Measurements from ENCODE around the gene SLC10A1.
A peak's percentile ranks its signal among the peaks of the same experiment; 100 is the strongest.
"Not testable (repeated sequence)": the region's sequence is repeated elsewhere in the genome, so short reads cannot be mapped to it uniquely, and the experiment has no call there.

The SLC10A1 gene

DNA sequence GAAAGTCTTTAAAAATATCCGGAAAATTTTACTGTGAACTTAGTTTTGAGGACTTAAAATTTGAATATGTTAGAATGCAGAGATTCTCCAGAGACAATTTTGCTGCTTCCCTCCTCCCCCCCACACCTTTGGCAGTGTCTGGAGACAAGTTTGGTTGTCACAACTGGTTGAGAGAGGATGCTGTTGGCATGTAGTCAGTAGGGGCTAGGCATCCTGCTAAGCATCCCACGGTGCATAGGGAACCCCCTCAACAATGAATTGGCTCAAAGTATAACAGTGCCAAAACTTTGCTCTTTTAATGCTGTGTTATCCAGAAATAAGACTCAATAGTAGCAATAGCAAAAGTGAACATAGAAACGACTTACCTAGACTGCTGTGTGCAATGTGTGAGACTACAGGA is 26.5 kb downstream of the SLC10A1 start:
- no peak for DNase-seq (ENCODE audit: low read depth, low spot score)

GRCh38 chr14:69769623-69770022 is 27.4 kb downstream of the SLC10A1 start:
- no peak for DNase-seq (ENCODE audit: low read depth, low spot score)

DNA sequence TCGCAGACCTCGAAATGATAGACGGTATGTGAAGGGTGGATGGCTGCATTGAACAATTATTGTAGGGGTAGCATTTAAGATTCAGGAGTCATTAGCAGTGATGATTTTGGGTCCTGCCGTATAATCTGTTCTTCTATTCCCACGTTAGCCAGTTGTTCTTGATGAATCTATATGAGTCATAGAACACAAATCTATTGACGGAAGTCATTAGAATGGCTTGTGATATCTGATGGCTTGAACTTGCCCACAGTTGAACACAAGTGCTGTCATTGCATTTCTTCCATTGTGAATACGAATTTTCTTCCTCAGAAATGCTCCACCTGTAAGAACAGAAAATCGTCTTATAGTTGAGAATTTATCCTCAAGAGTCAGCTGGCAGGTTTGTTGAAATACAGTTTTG is 28.2 kb downstream of the SLC10A1 start:
- DNase-seq (ENCODE audit: low read depth, low spot score) = no peak

- peak; percentile 80 for DNase-seq (ENCODE audit: low read depth, low spot score)
Observed at GRCh38 chr14:69767369-69767999, 29.6 kb downstream of the SLC10A1 start.

DNA sequence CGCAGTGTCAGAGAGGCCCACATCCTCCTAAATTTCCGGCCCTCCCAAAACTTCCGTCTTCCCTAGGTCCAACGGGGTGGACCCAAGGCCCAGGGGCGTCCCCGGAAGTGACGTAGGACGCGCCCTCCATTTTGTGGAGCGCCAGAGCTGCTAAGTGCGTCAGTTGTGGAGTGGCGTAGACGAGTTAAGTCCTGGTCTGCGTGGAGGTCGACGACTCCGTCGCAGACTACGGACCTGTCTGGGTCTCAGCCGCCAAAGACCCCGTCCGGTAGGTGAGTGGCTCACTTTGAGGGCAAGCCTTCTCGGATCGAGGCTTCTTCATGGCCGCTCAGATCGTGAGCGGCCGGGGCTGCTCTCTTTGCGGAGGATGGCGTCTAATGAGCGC is 30.1 kb downstream of the SLC10A1 start, which contains the start of gene SRSF5:
Gene SRSF5, plus strand, starts transcription at position 159 of the 385 bp plus-strand sequence. CDS start 1,015 bp downstream, outside the sequence.
- peak; percentile 91 for DNase-seq (ENCODE audit: low read depth, low spot score)

DNA sequence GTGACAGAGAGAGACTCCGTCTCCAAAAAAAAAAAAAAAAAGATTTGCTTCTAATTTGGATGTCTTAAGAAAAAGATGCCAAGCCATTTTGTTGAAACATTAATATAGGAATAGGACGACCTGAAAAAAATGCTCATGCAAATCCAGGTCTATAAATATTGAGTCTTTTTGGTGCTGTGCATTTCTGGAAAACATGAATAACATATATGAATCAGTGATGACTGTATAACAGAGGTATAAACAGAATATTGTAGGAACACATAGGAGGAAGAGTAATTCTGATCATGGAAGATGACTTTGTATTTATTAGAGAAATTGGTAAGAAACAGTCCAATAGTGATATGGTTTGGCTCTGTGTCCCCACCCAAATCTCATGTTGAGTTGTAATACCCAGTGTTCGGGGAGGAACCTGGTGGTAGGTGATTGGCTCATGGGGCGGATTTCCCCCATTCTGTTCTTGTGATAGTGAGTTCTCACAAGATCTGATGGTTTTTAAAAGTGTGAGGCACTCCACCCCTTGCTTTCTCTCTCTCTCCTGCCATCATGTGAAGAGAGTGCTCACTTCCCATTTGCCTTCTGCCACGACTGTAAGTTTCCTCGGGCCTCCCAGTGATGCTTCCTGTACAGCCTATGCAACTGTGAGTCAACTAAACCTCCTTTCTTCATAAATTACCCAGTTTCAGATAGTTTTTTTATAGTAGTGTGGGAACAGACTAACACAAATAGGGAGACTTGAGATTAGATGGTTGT is 33.1 kb downstream of the SLC10A1 start:
- no peak for DNase-seq (ENCODE audit: low read depth, low spot score)

DNA sequence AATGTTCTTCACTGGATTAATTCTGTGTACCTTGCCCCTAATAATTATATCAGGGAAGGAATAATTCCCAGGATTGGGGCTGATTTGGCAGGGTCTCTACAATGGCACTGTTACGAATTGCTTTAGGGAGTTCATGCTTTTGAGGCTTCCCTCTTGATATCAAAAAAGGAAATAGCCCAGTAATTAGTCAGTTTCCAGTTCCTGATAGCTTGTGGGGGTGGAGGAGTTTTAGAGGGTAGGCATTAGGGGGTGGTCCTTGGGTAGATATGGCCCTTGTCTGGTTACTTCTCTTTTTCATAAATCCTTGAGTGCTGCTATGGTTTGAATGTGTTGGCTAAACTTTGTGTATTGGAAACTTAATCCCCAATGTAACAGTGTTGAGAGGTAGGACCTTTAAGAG is 36.2 kb downstream of the SLC10A1 start:
- no peak for DNase-seq (ENCODE audit: low read depth, low spot score)

DNA sequence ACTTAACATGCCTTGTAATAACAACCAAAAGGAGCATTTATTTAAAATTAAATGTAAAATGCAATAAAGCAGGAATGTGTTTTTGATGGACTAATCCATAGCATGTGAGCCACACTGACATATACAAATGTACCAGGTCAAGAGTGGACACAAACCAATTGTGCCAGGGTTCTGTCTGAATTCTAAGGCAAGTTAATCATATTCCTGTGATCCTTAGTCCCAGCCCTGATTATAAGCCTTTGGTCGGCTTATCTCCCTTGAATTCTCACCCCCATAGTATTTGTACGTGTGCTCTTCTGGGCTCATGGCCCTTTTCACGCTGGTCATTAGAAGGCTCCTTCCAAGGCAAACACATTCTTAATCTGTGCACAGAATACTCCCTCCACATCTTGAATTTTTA is 40.7 kb downstream of the SLC10A1 start:
- DNase-seq (ENCODE audit: low read depth, low spot score) = no peak

DNA sequence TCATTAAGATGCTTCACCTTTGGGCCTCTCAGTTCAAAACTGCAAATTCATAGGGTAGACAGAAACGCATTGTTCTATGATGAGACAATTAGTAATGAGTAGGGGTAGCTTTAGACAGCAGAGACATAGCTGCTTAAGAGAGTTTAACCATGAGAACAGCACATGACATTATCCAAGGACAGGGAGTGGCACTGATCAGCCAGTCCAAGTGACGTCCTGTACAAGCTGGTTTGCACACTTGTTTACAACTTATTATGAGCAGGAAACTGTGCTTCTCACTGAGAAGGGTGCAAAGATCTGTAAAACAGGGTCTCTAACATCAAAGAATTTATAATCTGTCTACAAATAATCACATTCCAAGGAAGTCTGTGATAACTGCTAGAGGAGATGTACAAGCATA is 41.3 kb downstream of the SLC10A1 start:
- DNase-seq (ENCODE audit: low read depth, low spot score) = no peak

GRCh38 chr14:69755296-69755695 is 41.7 kb downstream of the SLC10A1 start:
- DNase-seq (ENCODE audit: low read depth, low spot score) = no peak

DNA sequence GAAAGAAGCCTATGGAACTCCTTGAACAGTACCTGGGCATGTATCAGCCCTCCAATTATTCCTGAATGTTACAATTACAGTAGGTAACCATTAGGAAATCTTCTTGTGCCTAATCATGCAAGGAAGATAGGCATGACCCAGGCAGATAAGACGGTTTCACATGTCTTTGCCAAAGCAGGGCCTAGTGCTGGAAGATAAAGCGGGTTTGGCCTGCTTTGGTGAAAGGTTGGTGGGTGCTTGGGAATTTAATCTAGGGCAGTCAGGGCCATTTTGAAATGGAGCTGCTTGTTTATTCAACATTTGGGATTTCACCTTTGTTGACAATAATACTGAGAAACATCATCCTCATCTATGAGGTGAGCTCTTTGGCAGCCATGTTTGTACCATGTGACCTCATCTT is 42.6 kb downstream of the SLC10A1 start:
- no peak for DNase-seq (ENCODE audit: low read depth, low spot score)

DNA sequence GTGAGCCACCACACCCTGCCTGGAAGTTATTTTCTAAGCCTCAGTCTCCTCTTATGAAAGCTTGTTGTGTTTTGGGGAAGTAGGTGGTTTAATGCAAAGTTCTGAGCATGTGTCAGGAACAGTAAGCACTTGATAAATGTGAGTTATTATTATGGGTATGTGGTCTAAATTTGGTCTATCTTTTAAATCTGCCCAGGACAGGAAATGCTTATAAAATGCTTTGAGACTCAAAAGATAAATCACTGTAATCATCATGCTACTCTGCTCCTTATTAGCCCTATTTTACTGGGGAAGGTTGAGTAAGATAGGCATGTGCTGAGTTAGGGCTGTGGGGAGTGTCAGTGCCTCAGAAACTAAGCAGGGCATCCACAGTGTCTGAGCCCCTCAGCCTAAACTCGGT is 43.2 kb downstream of the SLC10A1 start:
- no peak for DNase-seq (ENCODE audit: low read depth, low spot score)

- no peak for DNase-seq (ENCODE audit: low read depth, low spot score)
Observed at GRCh38 chr14:69752773-69753172, 44.3 kb downstream of the SLC10A1 start.

DNA sequence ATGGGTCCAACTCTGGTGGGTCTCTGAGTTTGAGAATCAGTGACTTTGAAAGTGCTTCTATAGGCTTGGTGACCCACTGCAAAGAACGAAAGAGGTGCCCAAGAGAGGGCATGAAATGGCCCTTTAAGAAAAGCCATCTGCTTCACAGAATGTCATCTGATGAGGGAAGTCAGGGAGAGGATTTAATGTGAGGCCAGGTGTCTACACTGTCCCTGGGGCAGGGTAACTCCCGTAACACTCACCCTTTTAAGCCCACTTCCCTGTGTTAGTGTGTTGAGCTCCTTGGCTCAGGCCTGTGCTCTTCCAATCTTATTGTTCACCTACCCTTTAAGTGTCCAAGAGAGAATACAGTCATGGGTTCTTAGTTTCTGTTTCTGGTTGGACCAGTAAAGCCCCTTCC is 46.5 kb downstream of the SLC10A1 start:
- DNase-seq (ENCODE audit: low read depth, low spot score) = no peak

GRCh38 chr14:69749956-69750355 is 47.1 kb downstream of the SLC10A1 start:
- no peak for DNase-seq (ENCODE audit: low read depth, low spot score)

DNA sequence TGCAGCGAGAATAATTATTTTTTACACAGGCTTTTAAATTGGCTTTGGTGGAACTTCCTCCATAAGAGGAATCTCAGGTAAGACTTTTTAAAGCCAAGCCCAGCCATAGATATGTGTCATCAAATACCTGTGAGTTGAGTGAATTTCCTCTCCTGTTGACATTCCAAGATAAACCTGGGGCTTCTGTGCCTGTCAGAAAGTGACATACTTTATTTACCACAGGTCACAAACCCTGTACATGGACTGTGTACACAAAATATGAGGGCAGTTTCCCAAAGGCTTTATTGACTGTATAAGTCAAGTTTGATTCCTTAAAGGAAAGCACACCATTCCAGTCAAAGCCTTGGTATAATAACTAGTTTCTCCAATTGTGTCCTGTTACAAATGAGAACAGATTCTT is 56.0 kb downstream of the SLC10A1 start:
- no peak for DNase-seq (ENCODE audit: low read depth, low spot score)

DNA sequence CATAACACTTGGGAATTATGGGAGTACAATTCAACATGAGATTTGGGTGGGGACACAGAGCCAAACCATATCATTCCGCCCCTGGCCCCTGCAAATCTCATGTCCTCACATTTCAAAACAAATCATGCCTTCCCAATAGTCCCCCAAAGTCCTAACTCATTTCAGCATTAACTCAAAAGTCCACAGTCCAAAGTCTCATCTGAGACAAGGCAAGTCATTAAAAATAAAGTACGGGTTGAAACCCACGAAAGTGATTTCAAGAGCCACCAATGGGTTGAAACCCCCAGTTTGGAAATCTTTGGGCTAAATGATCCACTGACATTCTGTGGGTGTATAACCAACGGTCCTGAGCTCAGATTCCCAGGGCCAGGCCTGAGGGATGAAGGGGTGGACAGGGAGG is 60.6 kb downstream of the SLC10A1 start:
- DNase-seq (ENCODE audit: low read depth, low spot score) = not testable (repeated sequence)

DNA sequence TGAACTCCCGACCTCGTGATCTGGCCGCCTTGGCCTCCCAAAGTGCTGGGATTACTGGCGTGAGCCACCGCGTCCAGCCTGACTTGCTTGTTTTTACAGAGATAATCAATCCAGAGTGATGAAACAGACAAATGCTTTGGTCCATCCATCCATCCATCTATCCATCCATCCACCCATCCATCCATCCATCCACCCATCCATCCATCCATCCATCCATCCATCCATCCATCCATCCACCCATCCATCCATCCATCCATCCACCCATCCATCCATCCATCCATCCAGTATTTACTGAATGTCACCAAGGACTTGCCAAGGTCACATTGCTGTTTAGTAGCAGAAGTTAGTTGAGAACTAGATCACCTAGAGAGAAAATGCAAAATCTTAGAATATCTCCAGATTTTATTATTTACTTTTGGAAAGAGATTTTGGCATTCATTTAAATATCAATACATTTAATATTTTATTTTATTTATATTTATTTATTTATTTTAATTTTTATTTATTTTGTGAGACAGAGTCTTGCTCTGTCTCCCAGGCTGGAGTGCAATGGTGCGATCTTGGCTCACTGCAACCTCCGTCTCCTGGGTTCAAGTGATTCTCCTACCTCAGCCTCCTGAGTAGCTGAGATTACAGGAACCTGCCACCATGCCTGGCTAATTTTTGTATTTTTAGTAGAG is 65.0 kb downstream of the SLC10A1 start:
- DNase-seq (ENCODE audit: low read depth, low spot score) = not testable (repeated sequence)

DNA sequence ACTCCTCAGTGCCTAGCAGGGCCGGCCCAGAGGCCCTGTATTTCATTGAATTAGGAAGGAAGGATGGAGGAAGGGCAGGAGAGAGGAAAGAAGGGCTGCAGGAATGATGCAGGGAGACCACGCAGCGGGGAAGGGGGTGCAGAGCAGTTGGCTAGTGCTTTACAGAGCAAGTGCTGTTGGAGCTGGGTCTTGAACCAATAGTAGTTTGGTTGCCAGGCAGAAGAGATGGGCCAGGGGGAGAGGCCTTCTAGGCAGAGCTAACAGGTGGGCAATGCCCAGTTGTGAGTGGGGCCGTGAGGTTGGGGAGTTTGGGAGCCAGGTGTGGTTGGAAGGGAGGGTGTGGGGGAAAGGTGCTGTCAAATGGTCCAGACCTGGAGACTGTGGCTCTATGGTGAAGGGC is 69.2 kb downstream of the SLC10A1 start:
- DNase-seq (ENCODE audit: low read depth, low spot score) = no peak

GRCh38 chr14:69726761-69727511 is 70.1 kb downstream of the SLC10A1 start:
- peak; percentile 66 for DNase-seq (ENCODE audit: low read depth, low spot score)

Measured in activated CD4-positive, CD25-positive, alpha-beta regulatory T cell treated with anti-CD3 and anti-CD28 coated beads, Interleukin-2, amount 50 U/mL, for 16 hours (primary cell).